AG09309 (cell line): ENCODE measurements around the gene UMPS.

Experiments used
- DNase-seq: peaks from one replicate; pipeline ENCODE4 v3.0.0-alpha.2; 2010; ENCODE audit warnings: low read depth
- H3K4me3 ChIP-seq: 2 replicates; pipeline ENCODE4 v1.5.1; 2011; ENCODE audit warnings: mild to moderate bottlenecking, low read depth, low read length, moderate library complexity; ENCODE audit not compliant: control insufficient read depth
- CTCF ChIP-seq: IDR thresholded peaks from 2 replicates; pipeline ENCODE4 v1.5.1; 2011; ENCODE audit warnings: mild to moderate bottlenecking, low read depth, low read length, inconsistent platforms; ENCODE audit not compliant: insufficient read depth, control insufficient read depth; ENCODE audit errors: missing control alignments

UMPS gene

GRCh38 chr3:124698030-124698770 is 32.1 kb upstream of the UMPS start:
- TF ChIP-seq CTCF: no peak
- no peak overlapping the region for H3K4me3 ChIP-seq
- no peak for DNase-seq

- no peak for DNase-seq
- H3K4me3 ChIP-seq: no peak overlapping the region
- no peak for TF ChIP-seq CTCF
These were observed 31.2 kb upstream of the UMPS start for GRCh38 chr3:124699051-124699450.

GRCh38 chr3:124699686-124700396 is 30.4 kb upstream of the UMPS start:
- no peak for TF ChIP-seq CTCF
- DNase-seq: no peak
- no peak overlapping the region for H3K4me3 ChIP-seq

GRCh38 chr3:124700880-124701684 is 29.2 kb upstream of the UMPS start:
- no peak for DNase-seq
- TF ChIP-seq CTCF: no peak
- no peak overlapping the region for H3K4me3 ChIP-seq

GRCh38 chr3:124701687-124702086 is 28.6 kb upstream of the UMPS start:
- DNase-seq: peak; percentile 27
- TF ChIP-seq CTCF: no peak
- no peak overlapping the region for H3K4me3 ChIP-seq

GRCh38 chr3:124702950-124703349 is 27.3 kb upstream of the UMPS start:
- no peak for TF ChIP-seq CTCF
- DNase-seq: no peak
- H3K4me3 ChIP-seq: no peak overlapping the region
